ENCODE results near the gene MSMO1.
"Not testable (repeated sequence)": the region's sequence is repeated elsewhere in the genome, so short reads cannot be mapped to it uniquely, and the experiment has no call there.

Gene MSMO1

DNA sequence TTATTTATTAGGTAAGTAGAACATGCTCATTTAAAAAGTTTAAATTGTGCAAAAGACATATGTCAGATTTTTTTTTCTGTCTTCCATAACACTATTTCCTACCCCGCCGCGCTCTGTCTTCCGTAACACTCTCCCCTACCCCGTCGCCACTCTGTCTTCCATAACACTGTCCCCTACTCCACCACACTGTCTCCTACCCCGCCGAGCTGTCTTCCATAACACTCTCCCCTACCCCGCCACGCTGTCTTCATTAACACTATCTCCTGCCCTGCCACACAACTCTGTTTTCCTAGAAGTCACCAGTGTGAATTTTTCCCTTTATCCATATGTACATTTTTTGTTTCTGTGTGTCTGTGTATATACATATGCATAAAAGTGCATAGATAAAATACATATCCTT, 4.4 kb downstream of the MSMO1 start:
- H3K27ac ChIP-seq = no peak overlapping the region
- TF ChIP-seq, protein P1, sequence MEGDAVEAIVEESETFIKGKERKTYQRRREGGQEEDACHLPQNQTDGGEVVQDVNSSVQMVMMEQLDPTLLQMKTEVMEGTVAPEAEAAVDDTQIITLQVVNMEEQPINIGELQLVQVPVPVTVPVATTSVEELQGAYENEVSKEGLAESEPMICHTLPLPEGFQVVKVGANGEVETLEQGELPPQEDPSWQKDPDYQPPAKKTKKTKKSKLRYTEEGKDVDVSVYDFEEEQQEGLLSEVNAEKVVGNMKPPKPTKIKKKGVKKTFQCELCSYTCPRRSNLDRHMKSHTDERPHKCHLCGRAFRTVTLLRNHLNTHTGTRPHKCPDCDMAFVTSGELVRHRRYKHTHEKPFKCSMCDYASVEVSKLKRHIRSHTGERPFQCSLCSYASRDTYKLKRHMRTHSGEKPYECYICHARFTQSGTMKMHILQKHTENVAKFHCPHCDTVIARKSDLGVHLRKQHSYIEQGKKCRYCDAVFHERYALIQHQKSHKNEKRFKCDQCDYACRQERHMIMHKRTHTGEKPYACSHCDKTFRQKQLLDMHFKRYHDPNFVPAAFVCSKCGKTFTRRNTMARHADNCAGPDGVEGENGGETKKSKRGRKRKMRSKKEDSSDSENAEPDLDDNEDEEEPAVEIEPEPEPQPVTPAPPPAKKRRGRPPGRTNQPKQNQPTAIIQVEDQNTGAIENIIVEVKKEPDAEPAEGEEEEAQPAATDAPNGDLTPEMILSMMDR (conservative IDR thresholded peaks at IDR 0.05) = no peak

DNA sequence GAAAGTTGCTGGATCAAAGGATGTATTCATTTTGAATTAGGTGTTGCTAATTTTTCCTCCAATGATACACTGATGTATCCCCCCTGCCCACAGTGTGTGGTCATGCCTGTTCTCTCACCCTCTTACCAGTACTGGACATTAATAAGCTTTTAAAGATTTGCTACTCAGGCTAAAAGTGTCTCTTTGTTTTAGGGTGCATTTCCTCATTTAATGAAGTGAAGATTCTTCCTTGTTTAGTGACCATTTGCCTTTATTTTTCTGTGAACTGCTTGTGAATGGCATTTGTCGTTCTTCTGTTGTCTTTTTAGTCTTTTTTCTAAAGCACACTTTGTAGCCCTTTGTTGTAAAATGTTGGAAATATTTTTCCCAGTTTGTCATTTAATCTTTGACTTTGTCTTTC, 5.0 kb downstream of the MSMO1 start:
- H3K27ac ChIP-seq = no peak overlapping the region

DNA sequence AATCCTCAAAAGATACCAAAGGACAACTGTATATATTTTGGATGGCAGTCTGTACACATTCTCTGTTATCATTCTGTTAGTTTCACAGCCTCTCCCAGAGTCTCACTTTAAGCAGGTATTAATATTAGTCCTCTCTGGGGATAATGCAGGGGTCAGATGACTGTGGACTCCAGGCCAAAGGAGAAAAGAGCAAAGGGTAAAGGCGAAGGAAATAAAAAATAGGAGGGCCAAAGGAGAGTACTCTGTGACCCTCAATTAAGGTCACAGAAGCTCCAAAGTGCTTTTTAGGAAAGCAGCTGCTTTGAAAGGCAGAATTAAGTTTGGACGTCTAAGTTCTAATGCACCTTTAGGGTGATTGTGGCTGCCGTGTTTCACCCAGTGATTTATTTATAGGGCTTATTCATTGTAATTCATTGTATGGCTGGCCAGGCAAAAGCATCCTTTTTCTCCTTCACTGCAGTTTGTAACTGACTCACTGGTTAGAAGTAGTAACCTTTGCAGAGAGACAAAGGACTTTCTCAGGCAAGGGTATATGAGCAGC, 7.8 kb downstream of the MSMO1 start:
- no peak overlapping the region for H3K27ac ChIP-seq
- TF ChIP-seq, protein P1 (conservative IDR thresholded peaks at IDR 0.05) = no peak

More for the DNA sequence above, 5.0 kb downstream of the MSMO1 start:
- TF ChIP-seq, protein P1 (conservative IDR thresholded peaks at IDR 0.05) = no peak

DNA sequence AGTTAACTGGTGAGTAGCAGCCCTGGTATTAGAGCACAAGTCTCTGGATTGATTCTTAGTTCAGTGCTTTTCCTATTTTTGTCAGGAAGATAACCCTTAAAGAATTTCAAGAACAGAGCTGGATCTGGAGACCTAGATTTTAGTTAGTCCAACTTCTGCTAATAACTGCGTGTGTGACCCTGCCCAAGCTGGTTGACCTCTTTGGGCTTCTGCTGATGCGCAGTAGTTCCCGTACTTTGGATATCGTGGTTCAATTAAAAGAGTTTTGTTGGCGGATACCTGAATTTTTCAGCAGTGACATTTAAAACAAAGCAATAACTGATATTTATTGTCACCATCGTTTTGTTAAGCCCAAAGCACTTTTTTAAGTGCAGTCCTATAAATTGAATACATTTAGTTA, 9.3 kb downstream of the MSMO1 start:
- no peak overlapping the region for H3K27ac ChIP-seq
- TF ChIP-seq, protein P1 (conservative IDR thresholded peaks at IDR 0.05) = no peak

DNA sequence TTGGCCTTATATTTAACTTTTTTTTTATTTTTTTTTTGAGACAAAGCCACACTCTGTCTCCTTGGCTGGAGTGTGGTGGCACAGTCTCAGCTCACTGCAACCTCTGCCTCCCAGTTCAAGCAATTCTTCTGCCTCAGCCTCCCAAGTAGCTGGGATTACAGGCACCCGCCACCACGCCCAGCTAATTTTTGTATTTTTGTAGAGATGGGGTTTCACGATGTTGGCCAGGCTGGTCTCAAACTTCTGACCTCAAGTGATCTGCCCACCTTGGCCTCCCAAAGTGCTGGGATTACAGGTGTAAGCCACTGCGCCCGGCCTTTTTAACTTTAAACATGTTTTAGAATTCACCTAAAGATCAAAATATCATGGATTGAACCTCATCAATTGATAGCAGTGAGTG, 14.9 kb downstream of the MSMO1 start:
- not testable (repeated sequence) for H3K27ac ChIP-seq

DNA sequence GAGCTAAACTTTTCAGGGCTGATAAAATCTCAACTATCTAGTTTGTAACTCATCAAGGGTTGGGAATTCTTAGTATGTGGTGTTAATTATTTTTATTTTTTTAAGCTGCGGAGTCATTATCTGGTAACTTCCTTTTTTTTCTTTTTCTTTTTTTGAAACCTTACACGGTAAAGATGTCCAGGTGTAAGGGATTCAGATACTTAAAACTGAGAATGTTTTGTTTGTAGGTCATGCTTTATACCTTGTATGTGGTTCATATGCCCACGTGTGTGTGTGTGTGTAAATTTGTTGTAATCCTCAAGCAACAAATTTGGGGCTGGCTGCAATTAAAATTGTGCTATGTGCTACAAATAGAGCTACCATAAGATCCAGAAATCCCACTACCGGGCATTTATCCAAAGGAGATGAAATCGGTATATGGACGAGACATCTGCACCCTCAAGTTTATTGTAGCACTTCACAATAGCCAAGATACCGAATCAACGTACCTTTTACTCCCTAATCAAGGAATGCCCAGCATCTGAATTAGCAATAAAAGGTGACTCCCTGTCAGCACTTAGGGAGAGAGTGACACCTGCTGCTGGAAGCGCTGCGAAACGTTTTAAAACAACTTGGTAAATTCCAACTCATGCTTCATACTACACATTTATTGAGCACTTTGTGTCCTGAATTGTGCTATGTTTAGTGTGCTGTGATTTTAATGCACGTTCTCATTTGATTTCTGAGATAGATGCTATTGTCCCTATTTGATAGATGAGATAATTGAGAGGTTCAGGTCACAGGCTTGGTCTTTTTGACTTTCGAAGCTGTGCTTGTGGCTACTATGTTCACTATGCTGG, 16.1 kb downstream of the MSMO1 start:
- no peak overlapping the region for H3K27ac ChIP-seq
- TF ChIP-seq, protein P1 (conservative IDR thresholded peaks at IDR 0.05) = peak; percentile 63

DNA sequence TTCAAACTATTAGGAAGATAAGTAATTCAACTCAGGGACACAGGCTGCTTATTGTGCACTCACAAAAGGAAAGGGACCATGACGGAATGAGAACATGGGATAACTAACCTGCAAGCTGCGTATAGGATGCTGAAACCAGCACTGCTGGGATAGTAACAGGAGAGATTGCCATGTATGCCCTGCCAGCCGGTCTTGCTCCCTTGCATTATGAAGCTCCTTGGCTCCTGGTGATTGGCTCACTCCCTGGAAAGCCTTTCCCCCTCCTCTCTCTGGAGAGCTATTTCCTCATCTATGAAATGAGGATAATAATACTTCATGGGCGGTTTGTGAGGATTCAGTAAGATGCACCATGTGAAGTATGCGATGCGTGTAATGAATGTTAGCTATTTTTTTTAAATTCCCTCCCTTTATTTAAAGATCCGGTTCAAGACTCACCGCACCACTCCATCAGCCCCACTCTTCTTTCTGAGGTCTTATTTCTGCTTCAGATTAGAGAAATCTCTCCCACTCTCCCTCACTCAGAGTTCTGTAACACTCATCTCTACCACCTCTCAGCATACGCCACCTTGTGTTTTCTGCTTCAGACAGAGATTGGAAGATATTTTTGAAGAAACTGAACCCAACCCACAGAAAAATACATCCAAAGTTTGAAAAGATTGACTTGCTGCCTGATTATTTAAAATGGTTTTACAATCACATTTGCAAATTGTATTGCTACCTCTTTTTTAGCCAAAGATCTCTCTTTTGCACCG, 18.4 kb downstream of the MSMO1 start:
- TF ChIP-seq, protein P1 (conservative IDR thresholded peaks at IDR 0.05) = no peak
- H3K27ac ChIP-seq = no peak overlapping the region
